Memory B cell (primary cell): ENCODE measurements around the gene KHDRBS1.

Experiments used
- ATAC-seq: fragments of 150-1000 bp; cut with Tn5 transposase; 2 replicates; pipeline ENCODE4 v1.10.0; 2021; ENCODE audit warnings: low read depth, mild to moderate bottlenecking, moderate library complexity
- DNase-seq, 2 donors: peaks; one replicate each; pipeline ENCODE4 v3.0.0; 2022; ENCODE audit warnings: low spot score in 2 of 2
- H3K27ac Mint-ChIP-seq: one replicate; pipeline ENCODE4 v1.8.0; 2022; ENCODE audit warnings: mild to moderate bottlenecking, moderate library complexity, mixed read lengths
- H3K27me3 Mint-ChIP-seq: one replicate; pipeline ENCODE4 v1.8.0; 2022; ENCODE audit warnings: mixed read lengths
- H3K36me3 Mint-ChIP-seq: one replicate; pipeline ENCODE4 v1.8.0; 2022; ENCODE audit warnings: mild to moderate bottlenecking, mixed read lengths
- H3K4me1 Mint-ChIP-seq: one replicate; pipeline ENCODE4 v1.8.0; 2022; ENCODE audit warnings: mixed read lengths
- H3K4me3 Mint-ChIP-seq: one replicate; pipeline ENCODE4 v1.8.0; 2022; ENCODE audit warnings: mild to moderate bottlenecking, moderate library complexity, mixed read lengths
- H3K9me3 Mint-ChIP-seq: one replicate; pipeline ENCODE4 v1.8.0; 2022; ENCODE audit warnings: mixed read lengths

The KHDRBS1 gene

DNA sequence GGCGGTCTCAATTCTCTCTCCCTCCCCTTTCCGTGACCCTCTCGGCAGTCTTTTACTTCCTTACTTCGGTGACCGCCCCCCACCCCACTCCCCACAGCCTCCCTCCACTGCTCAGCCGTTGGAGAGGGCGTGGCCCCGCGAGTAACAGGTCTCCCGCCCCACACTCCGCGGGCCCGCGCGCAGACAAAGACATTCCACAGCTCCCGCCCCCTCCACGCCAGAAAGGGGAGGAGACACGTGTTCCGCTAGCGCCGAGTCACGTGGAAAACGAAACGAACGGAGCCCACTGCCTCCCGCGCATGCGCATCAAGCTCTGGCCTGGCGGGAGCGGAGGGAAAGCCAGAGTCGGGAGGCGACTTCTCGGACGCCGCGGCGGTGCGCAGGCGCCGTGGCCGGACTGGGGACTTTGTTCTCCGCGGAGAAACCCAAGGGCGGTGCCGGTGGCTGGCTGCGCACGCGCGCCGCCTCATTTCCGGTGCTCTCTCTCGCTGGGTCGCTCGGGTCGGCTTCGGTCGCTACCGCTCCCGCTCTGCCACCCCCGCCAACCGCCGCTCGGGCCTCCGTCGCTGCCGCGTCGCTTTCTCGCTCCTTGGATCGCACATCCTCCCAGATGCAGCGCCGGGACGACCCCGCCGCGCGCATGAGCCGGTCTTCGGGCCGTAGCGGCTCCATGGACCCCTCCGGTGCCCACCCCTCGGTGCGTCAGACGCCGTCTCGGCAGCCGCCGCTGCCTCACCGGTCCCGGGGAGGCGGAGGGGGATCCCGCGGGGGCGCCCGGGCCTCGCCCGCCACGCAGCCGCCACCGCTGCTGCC is at the start of gene KHDRBS1:
TSS of gene KHDRBS1 (plus strand) at position 483 of the 813 bp plus-strand sequence. CDS start at position 611, 128 bp downstream.
- Mint-ChIP-seq H3K36me3 (peaks cover 2% of the 10 kb centered on the region), H3K27me3 (no peaks in the 10 kb centered on the region), H3K4me1 (peaks cover 24% of the 10 kb centered on the region), H3K9me3 (no peaks in the 10 kb centered on the region), H3K27ac (peak within 1 kb of the TSS; percentile 89), H3K4me3 (peak within 1 kb of the TSS; percentile 96)
- peak; percentile 94 to 95 for DNase-seq
- ATAC-seq: peak; percentile 81

DNA sequence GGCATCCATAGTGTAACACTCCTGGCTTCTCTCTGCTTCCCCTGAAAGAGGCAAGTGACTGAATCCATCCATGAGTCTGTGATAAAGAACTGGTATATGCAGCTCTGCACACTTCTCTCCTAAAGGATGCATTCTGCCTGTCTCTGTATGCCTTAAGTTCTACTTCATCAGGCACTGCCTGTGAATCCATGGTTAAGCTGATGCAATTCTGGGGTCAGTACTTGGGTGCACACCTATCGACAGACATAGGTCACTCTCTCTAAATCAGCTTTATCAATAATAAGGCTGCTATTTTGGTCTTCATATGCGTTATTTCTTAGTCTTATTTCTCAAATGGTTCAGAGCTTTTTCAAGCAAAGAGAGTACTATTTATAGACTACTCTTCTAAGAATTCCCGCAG is 42.8 kb upstream of the KHDRBS1 start:
- H3K4me3 Mint-ChIP-seq: no peak overlapping the region
- H3K27ac Mint-ChIP-seq: no peak overlapping the region
- H3K4me1 Mint-ChIP-seq: no peaks in the 10 kb centered on the region
- no peak for DNase-seq
- ATAC-seq: no peak
- no peaks in the 10 kb centered on the region for H3K9me3 Mint-ChIP-seq
- H3K36me3 Mint-ChIP-seq: no peaks in the 10 kb centered on the region
- no peaks in the 10 kb centered on the region for H3K27me3 Mint-ChIP-seq

GRCh38 chr1:31976401-31976800 is 37.3 kb upstream of the KHDRBS1 start:
- no peaks in the 10 kb centered on the region for H3K9me3 Mint-ChIP-seq
- no peak overlapping the region for H3K27ac Mint-ChIP-seq
- no peak for DNase-seq

GRCh38 chr1:31977385-31978131 is 36.1 kb upstream of the KHDRBS1 start:
- H3K36me3 Mint-ChIP-seq: no peaks in the 10 kb centered on the region
- DNase-seq (no peak), ATAC-seq (no peak)
- H3K27me3 Mint-ChIP-seq: no peaks in the 10 kb centered on the region
- peaks cover 16% of the 10 kb centered on the region for H3K4me1 Mint-ChIP-seq
- H3K9me3 Mint-ChIP-seq: no peaks in the 10 kb centered on the region
- peak overlapping the region; percentile 80 for H3K27ac Mint-ChIP-seq
- H3K4me3 Mint-ChIP-seq: no peak overlapping the region

More at GRCh38 chr1:31976401-31976800, 37.3 kb upstream of the KHDRBS1 start:
- peaks cover 10% of the 10 kb centered on the region for H3K4me1 Mint-ChIP-seq
- no peaks in the 10 kb centered on the region for H3K27me3 Mint-ChIP-seq
- no peak for ATAC-seq
- no peaks in the 10 kb centered on the region for H3K36me3 Mint-ChIP-seq
- H3K4me3 Mint-ChIP-seq: no peak overlapping the region

GRCh38 chr1:31978843-31979400 is 34.7 kb upstream of the KHDRBS1 start:
- Mint-ChIP-seq H3K27me3 (no peaks in the 10 kb centered on the region), H3K27ac (no peak overlapping the region), H3K9me3 (no peaks in the 10 kb centered on the region), H3K4me3 (no peak overlapping the region), H3K36me3 (no peaks in the 10 kb centered on the region), H3K4me1 (peaks cover 19% of the 10 kb centered on the region)
- DNase-seq (no peak), ATAC-seq (no peak)

GRCh38 chr1:31980835-31981455 is 32.7 kb upstream of the KHDRBS1 start:
- Mint-ChIP-seq H3K4me1 (peaks cover 28% of the 10 kb centered on the region), H3K27ac (peak overlapping the region; percentile 71), H3K9me3 (no peaks in the 10 kb centered on the region), H3K4me3 (peak overlapping the region; percentile 8), H3K36me3 (no peaks in the 10 kb centered on the region), H3K27me3 (no peaks in the 10 kb centered on the region)
- ATAC-seq (peak; percentile 74), DNase-seq (peak in 1 of 2 donors; percentile 36)

DNA sequence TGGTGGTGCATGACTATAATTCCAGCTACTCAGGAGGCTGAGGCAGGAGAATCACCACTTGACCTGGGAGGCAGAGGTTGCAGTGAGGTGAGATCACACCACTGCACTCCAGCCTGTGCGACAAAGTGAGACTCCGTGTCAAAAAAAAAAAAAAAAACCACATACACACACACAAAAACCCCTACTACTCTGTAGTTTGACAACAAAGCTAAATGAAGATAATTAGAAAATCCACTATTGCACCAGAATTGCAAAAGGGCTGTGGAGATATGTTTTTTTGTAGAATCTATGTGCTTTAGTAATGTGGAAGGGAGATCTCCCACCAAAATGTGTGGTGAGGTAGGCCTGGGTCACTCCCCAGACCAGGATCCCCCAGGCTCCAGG is 32.2 kb upstream of the KHDRBS1 start:
- ATAC-seq: no peak
- H3K27me3 Mint-ChIP-seq: no peaks in the 10 kb centered on the region
- H3K4me1 Mint-ChIP-seq: peaks cover 28% of the 10 kb centered on the region

GRCh38 chr1:31981972-31982371 is 31.7 kb upstream of the KHDRBS1 start:
- no peak for DNase-seq

More for the DNA sequence above, 32.2 kb upstream of the KHDRBS1 start:
- Mint-ChIP-seq H3K27ac (peak overlapping the region; percentile 71), H3K36me3 (no peaks in the 10 kb centered on the region), H3K9me3 (no peaks in the 10 kb centered on the region), H3K4me3 (no peak overlapping the region)
- DNase-seq: no peak

GRCh38 chr1:31984419-31985347 is 29.0 kb upstream of the KHDRBS1 start:
- peak overlapping the region; percentile 37 for H3K4me3 Mint-ChIP-seq
- ATAC-seq (no peak), DNase-seq (no peak)
- H3K27me3 Mint-ChIP-seq: no peaks in the 10 kb centered on the region
- no peaks in the 10 kb centered on the region for H3K9me3 Mint-ChIP-seq
- peaks cover 26% of the 10 kb centered on the region for H3K4me1 Mint-ChIP-seq
- H3K36me3 Mint-ChIP-seq: no peaks in the 10 kb centered on the region
- peak overlapping the region; percentile 93 for H3K27ac Mint-ChIP-seq

More at GRCh38 chr1:31981972-31982371, 31.7 kb upstream of the KHDRBS1 start:
- Mint-ChIP-seq H3K4me1 (peaks cover 28% of the 10 kb centered on the region), H3K27me3 (no peaks in the 10 kb centered on the region), H3K9me3 (no peaks in the 10 kb centered on the region), H3K36me3 (no peaks in the 10 kb centered on the region), H3K27ac (peak overlapping the region; percentile 71), H3K4me3 (no peak overlapping the region)
- no peak for ATAC-seq

DNA sequence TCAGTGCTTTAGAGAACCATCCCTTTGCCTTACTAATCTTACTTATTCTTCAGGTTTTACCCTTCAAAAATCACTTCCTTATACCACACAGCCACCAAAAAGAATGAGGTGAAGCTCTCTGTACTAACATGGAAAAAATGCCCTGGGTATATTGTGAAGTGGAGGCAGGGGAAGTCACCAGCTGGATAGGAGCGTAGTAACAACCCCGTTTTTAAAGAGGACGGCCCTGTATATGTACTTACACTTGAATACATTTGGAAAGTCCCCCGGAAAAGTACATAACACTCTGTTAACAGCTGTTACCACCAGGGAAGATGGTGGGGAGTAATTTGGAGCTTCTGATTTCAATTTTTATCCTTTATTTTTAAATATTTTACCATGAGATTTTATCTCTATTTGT is 28.2 kb upstream of the KHDRBS1 start:
- H3K4me3 Mint-ChIP-seq: peak overlapping the region; percentile 37
- DNase-seq (no peak), ATAC-seq (peak; percentile 87)
- H3K4me1 Mint-ChIP-seq: peaks cover 26% of the 10 kb centered on the region
- no peaks in the 10 kb centered on the region for H3K9me3 Mint-ChIP-seq
- H3K27me3 Mint-ChIP-seq: no peaks in the 10 kb centered on the region
- H3K27ac Mint-ChIP-seq: peak overlapping the region; percentile 93
- H3K36me3 Mint-ChIP-seq: no peaks in the 10 kb centered on the region

GRCh38 chr1:31987135-31987619 is 26.5 kb upstream of the KHDRBS1 start:
- Mint-ChIP-seq H3K4me3 (no peak overlapping the region), H3K4me1 (peaks cover 12% of the 10 kb centered on the region), H3K27ac (peak overlapping the region; percentile 25), H3K27me3 (no peaks in the 10 kb centered on the region), H3K36me3 (no peaks in the 10 kb centered on the region), H3K9me3 (no peaks in the 10 kb centered on the region)
- DNase-seq: no peak
- ATAC-seq: no peak

DNA sequence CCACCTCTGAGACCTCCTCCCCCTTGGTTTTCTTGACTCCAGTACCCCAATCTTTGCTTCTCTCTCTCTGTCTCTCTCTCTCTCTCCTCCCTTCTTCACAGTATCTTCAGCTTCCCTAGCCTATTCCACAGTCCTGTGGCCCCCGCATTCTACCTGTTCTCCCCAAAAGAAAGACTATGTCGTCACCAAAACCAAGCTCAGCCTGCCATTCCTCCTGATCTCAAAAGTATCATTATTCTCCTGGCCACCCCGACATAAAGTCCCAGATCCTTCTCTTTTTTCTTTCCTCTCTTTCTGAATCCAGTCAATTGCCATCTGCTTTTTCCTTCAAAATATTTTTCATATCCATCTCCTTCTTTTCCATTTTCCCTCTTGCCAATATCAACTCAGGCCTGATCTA is 23.7 kb upstream of the KHDRBS1 start:
- Mint-ChIP-seq H3K4me3 (no peak overlapping the region), H3K9me3 (no peaks in the 10 kb centered on the region), H3K27me3 (no peaks in the 10 kb centered on the region), H3K4me1 (peaks cover 5% of the 10 kb centered on the region), H3K36me3 (no peaks in the 10 kb centered on the region), H3K27ac (no peak overlapping the region)
- DNase-seq (no peak), ATAC-seq (no peak)

GRCh38 chr1:31991182-31991581 is 22.5 kb upstream of the KHDRBS1 start:
- ATAC-seq (no peak), DNase-seq (no peak)
- no peaks in the 10 kb centered on the region for H3K9me3 Mint-ChIP-seq
- no peaks in the 10 kb centered on the region for H3K36me3 Mint-ChIP-seq
- no peaks in the 10 kb centered on the region for H3K4me1 Mint-ChIP-seq
- no peak overlapping the region for H3K4me3 Mint-ChIP-seq
- H3K27me3 Mint-ChIP-seq: no peaks in the 10 kb centered on the region
- H3K27ac Mint-ChIP-seq: no peak overlapping the region
